Nephron (organoid): ENCODE measurements around the gene THAP12.
A peak's percentile ranks its signal among the peaks of the same experiment; 100 is the strongest.

Experiments
- H3K27ac Mint-ChIP-seq, 3 experiments: 2 replicates each; pipeline ENCODE4 v1.8.0; 2020; ENCODE audit warnings: mixed read lengths in 3 of 3, mild to moderate bottlenecking in 2 of 3, moderate library complexity in 1 of 3
- H3K27me3 Mint-ChIP-seq: 2 replicates; pipeline ENCODE4 v1.8.0; 2021; ENCODE audit warnings: low read depth, mild to moderate bottlenecking, moderate library complexity, mixed read lengths
- H3K36me3 Mint-ChIP-seq: 2 replicates; pipeline ENCODE4 v1.8.0; 2020; ENCODE audit warnings: low read depth, mixed read lengths
- H3K4me1 Mint-ChIP-seq: 2 replicates; pipeline ENCODE4 v1.8.0; 2020; ENCODE audit warnings: mixed read lengths
- H3K4me3 Mint-ChIP-seq, 3 experiments: 2 replicates each; pipeline ENCODE4 v1.8.0; 2020; ENCODE audit warnings: mild to moderate bottlenecking in 3 of 3, mixed read lengths in 3 of 3, moderate library complexity in 2 of 3
- H3K9me3 Mint-ChIP-seq: 2 replicates; pipeline ENCODE4 v1.8.0; 2020; ENCODE audit warnings: mixed read lengths
- TF ChIP-seq, protein P1 (sequence below), 3 experiments: fragments of 200-600 bp; sonication (generic); IDR thresholded peaks; one replicate each; pipeline ENCODE4 v1.5.0; 2021; ENCODE audit warnings: antibody characterized with exemption in 3 of 3; ENCODE audit not compliant: unreplicated experiment in 3 of 3

The THAP12 gene

DNA sequence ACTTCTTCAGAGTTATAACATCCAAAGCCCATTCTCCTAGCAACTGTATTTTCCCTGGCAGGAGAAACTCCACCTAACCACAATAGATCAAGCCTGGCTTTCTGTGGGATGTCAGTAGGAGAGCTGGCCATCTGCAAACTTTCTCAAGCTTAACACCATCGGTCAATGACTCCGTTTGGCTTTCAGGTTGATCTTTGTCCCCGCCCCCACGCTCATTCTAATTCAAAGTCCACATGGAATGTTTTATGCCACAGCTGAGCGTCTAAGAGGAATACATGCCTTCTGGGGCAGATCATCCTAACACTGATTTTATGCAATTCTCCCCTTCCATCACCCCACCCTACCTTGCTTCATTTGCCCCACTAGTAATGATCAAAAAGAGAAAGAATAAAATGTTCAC is 5.0 kb upstream of the THAP12 start:
- TF ChIP-seq, protein P1, sequence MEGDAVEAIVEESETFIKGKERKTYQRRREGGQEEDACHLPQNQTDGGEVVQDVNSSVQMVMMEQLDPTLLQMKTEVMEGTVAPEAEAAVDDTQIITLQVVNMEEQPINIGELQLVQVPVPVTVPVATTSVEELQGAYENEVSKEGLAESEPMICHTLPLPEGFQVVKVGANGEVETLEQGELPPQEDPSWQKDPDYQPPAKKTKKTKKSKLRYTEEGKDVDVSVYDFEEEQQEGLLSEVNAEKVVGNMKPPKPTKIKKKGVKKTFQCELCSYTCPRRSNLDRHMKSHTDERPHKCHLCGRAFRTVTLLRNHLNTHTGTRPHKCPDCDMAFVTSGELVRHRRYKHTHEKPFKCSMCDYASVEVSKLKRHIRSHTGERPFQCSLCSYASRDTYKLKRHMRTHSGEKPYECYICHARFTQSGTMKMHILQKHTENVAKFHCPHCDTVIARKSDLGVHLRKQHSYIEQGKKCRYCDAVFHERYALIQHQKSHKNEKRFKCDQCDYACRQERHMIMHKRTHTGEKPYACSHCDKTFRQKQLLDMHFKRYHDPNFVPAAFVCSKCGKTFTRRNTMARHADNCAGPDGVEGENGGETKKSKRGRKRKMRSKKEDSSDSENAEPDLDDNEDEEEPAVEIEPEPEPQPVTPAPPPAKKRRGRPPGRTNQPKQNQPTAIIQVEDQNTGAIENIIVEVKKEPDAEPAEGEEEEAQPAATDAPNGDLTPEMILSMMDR (IDR thresholded peaks at IDR 0.05; ENCODE audit: unreplicated experiment in 3 of 3), result no peak
- Mint-ChIP-seq H3K27ac (peak overlapping the region in 2 of 3 experiments; percentile 13 to 83), H3K36me3 (peaks cover 24% of the 10 kb centered on the region), H3K9me3 (no peaks in the 10 kb centered on the region), H3K4me3 (peak overlapping the region in 1 of 3 experiments; percentile 3), H3K27me3 (no peaks in the 10 kb centered on the region), H3K4me1 (peaks cover 28% of the 10 kb centered on the region)

DNA sequence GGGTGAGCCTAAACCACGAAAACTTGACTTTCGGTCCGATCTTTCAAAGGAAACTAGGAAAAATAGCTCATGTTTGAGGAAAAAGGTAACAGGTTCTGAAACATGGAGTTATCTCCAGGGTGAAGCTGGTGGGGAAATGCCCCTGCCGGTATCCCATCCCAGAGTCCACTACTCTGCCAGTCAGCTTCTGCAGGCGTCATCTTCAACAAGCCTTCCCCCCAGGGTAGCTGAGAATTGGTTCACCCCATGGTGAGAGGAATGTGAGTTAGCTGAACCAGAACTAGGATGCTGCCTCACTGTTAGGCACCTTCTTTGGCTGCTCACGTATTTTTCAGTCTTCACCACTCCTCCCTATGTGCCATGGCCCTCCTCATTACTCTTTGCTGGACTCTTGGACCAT is 1.3 kb upstream of the THAP12 start:
- Mint-ChIP-seq H3K36me3 (peaks cover 24% of the 10 kb centered on the region), H3K27me3 (no peaks in the 10 kb centered on the region), H3K4me1 (peaks cover 42% of the 10 kb centered on the region), H3K27ac (peak overlapping the region in 2 of 3 experiments; percentile 9 to 50), H3K9me3 (no peaks in the 10 kb centered on the region), H3K4me3 (peak overlapping the region; percentile 92 to 96 (median 94))
- TF ChIP-seq, protein P1 (IDR thresholded peaks at IDR 0.05; ENCODE audit: unreplicated experiment in 3 of 3), result no peak

DNA sequence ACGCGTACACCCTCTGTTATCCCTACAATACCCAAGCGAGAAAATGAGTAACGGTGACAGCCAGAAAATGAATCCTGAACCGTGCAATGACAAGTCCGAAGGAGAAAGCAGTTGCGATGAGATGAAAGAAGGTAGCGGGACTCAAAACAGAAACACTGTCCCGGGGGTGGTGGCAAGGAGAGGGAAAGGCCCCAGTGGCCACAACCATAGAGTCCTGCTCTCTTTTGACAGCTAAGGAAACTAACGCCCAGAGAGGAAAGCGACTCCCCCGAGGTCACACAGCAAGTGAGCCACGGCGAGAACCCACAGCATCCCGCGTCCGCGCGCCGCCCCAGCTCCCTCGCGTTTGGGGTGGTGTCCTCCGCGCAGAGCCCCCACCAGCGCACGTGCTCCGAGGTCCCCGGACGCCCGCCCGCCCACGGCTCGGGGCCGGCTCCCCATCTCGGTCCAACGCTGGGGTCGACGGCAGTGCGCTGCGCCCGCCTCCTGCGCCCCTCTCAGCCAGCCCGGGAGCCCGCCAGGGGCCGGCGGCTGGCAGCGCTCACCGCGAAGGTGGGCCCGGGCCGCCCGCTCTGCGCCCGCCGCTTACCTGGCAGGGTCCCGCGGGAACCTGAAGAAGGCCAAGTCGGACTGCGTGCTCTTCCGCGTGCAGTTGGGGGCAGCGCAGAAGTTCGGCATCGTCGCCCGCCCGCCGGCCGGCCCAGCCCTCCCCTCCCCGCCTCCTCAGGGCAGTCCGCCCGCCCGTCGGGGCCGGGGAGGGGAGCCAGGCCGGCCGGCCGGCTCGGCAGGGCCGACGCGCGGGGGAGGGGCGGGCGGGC is 564 bp downstream of the THAP12 start:
- H3K36me3 Mint-ChIP-seq, result peaks cover 20% of the 10 kb centered on the region
- H3K4me3 Mint-ChIP-seq, result peak overlapping the region; percentile 91 to 98 (median 94)
- H3K4me1 Mint-ChIP-seq, result peaks cover 36% of the 10 kb centered on the region
- no peaks in the 10 kb centered on the region for H3K9me3 Mint-ChIP-seq
- peak overlapping the region; percentile 81 to 95 (median 94) for H3K27ac Mint-ChIP-seq
- TF ChIP-seq, protein P1 (IDR thresholded peaks at IDR 0.05; ENCODE audit: unreplicated experiment in 3 of 3), result no peak
- H3K27me3 Mint-ChIP-seq, result no peaks in the 10 kb centered on the region

DNA sequence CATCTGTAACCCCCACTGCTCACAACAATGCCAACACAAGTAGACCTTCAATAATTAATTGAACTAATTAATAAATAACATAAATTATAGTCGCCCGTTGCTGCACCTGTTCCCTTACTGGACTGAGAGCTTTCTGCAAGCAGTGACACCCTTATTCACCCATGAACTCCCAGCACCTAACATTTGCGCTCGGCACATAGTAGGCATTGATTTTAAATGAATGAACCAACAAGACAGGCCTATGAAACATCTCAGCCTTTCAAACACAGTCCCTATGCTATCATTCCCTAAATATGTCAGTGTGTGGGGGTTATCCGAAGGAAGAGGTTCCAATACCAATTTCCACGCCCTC is 1.1 kb downstream of the THAP12 start:
- H3K36me3 Mint-ChIP-seq, result peaks cover 18% of the 10 kb centered on the region
- TF ChIP-seq, protein P1 (IDR thresholded peaks at IDR 0.05; ENCODE audit: unreplicated experiment in 3 of 3), result no peak
- peak overlapping the region; percentile 81 to 95 (median 94) for H3K27ac Mint-ChIP-seq
- H3K4me3 Mint-ChIP-seq, result peak overlapping the region; percentile 91 to 98 (median 94)
- no peaks in the 10 kb centered on the region for H3K9me3 Mint-ChIP-seq
- H3K4me1 Mint-ChIP-seq, result peaks cover 33% of the 10 kb centered on the region
- no peaks in the 10 kb centered on the region for H3K27me3 Mint-ChIP-seq

DNA sequence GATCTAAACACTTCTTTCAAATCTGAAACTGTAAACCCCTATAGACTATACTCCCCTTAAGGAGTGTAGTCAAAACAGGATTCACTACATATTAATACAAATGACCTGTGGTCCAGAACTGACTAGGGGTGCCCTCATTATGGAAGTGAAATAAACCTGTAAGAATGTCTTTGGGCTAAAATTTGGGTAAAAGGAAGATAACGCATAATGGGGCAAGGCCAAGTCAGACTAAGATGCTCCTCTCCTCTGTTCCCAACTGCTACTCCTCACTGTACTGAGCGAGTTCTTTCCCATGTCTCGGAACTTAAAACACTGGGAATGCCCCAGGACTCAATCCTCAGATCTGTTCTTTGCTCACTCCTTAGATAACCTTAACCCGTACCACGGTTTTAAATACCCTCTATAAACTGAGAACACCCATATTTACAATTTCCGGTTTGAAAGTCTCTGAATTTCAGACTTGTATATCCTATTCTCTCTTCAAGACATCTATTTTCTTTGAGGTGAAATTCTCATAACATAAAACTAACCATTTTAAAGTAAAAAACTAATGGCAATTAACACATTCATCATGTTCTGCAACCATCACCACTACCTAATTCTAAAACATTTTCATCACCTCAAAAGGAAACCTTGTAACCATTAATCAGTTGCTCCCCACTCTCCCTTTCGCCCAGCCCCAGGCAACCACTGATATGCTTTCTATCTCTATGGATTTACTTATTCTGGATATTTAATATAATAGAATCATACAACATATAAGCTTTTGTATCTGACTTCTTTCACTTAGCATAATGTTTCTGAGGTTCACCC is 4.0 kb downstream of the THAP12 start:
- H3K9me3 Mint-ChIP-seq, result no peaks in the 10 kb centered on the region
- H3K27me3 Mint-ChIP-seq, result no peaks in the 10 kb centered on the region
- TF ChIP-seq, protein P1 (IDR thresholded peaks at IDR 0.05; ENCODE audit: unreplicated experiment in 3 of 3), result no peak
- no peak overlapping the region for H3K4me3 Mint-ChIP-seq
- no peak overlapping the region for H3K27ac Mint-ChIP-seq
- peaks cover 31% of the 10 kb centered on the region for H3K4me1 Mint-ChIP-seq
- peaks cover 3% of the 10 kb centered on the region for H3K36me3 Mint-ChIP-seq
